HEK293 (cell line): ENCODE data around the gene SLC36A3.

Experiments
- CTCF ChIA-PET: fragments of 350-600 bp; formaldehyde crosslinking; extraction: SDS; loops from one replicate; lab custom pipeline; 2021; ENCODE audit warnings: antibody characterized with exemption; lab: Yijun Ruan, JAX
- POLR2A ChIA-PET: fragments of 300-600 bp; formaldehyde crosslinking; extraction: SDS; loops from one replicate; lab custom pipeline; 2020; ENCODE audit warnings: antibody characterized with exemption, inconsistent platforms; lab: Yijun Ruan, JAX
- H3K27ac ChIP-seq: fragments of 200-500 bp; sonication (Bioruptor generic); 2 replicates; pipeline ENCODE4 v1.5.1; 2014; ENCODE audit warnings: low read depth, low read length, control low read depth, inconsistent platforms; ENCODE audit errors: extremely low read depth
- H3K36me3 ChIP-seq, 2 experiments: fragments of 200-500 bp in 1 of 2; sonication (Bioruptor generic) in 1 of 2; 1 replicate in 1 of 2; 2 replicates in 1 of 2; pipeline ENCODE4 v1.5.1; 2014 to 2017; ENCODE audit warnings: inconsistent platforms in 2 of 2, low read length in 2 of 2; ENCODE audit not compliant: control insufficient read depth in 2 of 2, insufficient read depth in 1 of 2
- H3K4me1 ChIP-seq: fragments of 200-500 bp; sonication (Bioruptor generic); 2 replicates; pipeline ENCODE4 v1.5.1; 2014; ENCODE audit warnings: mild to moderate bottlenecking, low read length, inconsistent platforms; ENCODE audit not compliant: control insufficient read depth, insufficient read depth
- H3K4me3 ChIP-seq: 2 replicates; pipeline ENCODE4 v1.5.1; 2011; ENCODE audit warnings: low read depth, mild to moderate bottlenecking, control low read depth, low read length, moderate library complexity
- H3K9me3 ChIP-seq: fragments of 200-500 bp; sonication (Bioruptor generic); 2 replicates; pipeline ENCODE4 v1.5.1; 2014; ENCODE audit warnings: low read depth, low read length, inconsistent platforms; ENCODE audit not compliant: control insufficient read depth, insufficient read depth
- HOXA7 ChIP-seq: sonication (generic); formaldehyde crosslinking; IDR thresholded peaks from 2 replicates; pipeline ENCODE4 v1.8.1; 2022; ENCODE audit warnings: missing genetic modification reagents, borderline replicate concordance
- OSR2 ChIP-seq: fragments of 450-650 bp; formaldehyde crosslinking; IDR thresholded peaks from 2 replicates; pipeline ENCODE4 v1.5.1; 2016; ENCODE audit warnings: missing biosample characterization, missing genetic modification characterization
- TCF7L2 ChIP-seq: IDR thresholded peaks from 2 replicates; pipeline ENCODE4 v1.6.1; 2011; ENCODE audit warnings: low read depth, mild to moderate bottlenecking, inconsistent platforms, low read length, moderate library complexity, borderline replicate concordance
- TRIM28 ChIP-seq: IDR thresholded peaks from 2 replicates; pipeline ENCODE4 v1.6.1; 2011; ENCODE audit warnings: low read length, control low read depth, borderline replicate concordance
- ZFP41 ChIP-seq: fragments of 450-650 bp; formaldehyde crosslinking; IDR thresholded peaks from 2 replicates; pipeline ENCODE4 v1.5.1; 2016; ENCODE audit warnings: missing biosample characterization, missing genetic modification characterization, borderline replicate concordance
- ZNF114 ChIP-seq: fragments of 450-650 bp; formaldehyde crosslinking; IDR thresholded peaks from 2 replicates; pipeline ENCODE4 v1.5.0; 2017; ENCODE audit warnings: missing biosample characterization, missing genetic modification characterization
- ZNF157 ChIP-seq: fragments of 450-650 bp; formaldehyde crosslinking; IDR thresholded peaks from 2 replicates; pipeline ENCODE4 v1.5.1; 2016; ENCODE audit warnings: missing biosample characterization, missing genetic modification characterization
- ZNF211 ChIP-seq: fragments of 450-650 bp; formaldehyde crosslinking; IDR thresholded peaks from 2 replicates; pipeline ENCODE4 v1.5.1; 2016; ENCODE audit warnings: low read depth, missing biosample characterization, missing genetic modification characterization
- ZNF266 ChIP-seq: fragments of 450-650 bp; formaldehyde crosslinking; IDR thresholded peaks from 2 replicates; pipeline ENCODE4 v1.5.1; 2016; ENCODE audit warnings: missing biosample characterization, missing genetic modification characterization, low read depth
- ZNF391 ChIP-seq: fragments of 450-650 bp; formaldehyde crosslinking; IDR thresholded peaks from 2 replicates; pipeline ENCODE4 v1.5.1; 2016; ENCODE audit warnings: low read depth, missing biosample characterization, missing genetic modification characterization, borderline replicate concordance
- ZNF394 ChIP-seq: fragments of 450-650 bp; formaldehyde crosslinking; IDR thresholded peaks from 2 replicates; pipeline ENCODE4 v1.5.1; 2016; ENCODE audit warnings: missing biosample characterization, missing genetic modification characterization, mild to moderate bottlenecking, moderate library complexity, borderline replicate concordance
- ZNF544 ChIP-seq: fragments of 450-650 bp; formaldehyde crosslinking; IDR thresholded peaks from 2 replicates; pipeline ENCODE4 v1.5.0; 2017; ENCODE audit warnings: missing biosample characterization, missing genetic modification characterization
- ZNF610 ChIP-seq: fragments of 450-650 bp; formaldehyde crosslinking; IDR thresholded peaks from 2 replicates; pipeline ENCODE4 v1.5.1; 2016; ENCODE audit warnings: missing biosample characterization, missing genetic modification characterization, borderline replicate concordance
- ZNF621 ChIP-seq: fragments of 450-650 bp; formaldehyde crosslinking; IDR thresholded peaks from 2 replicates; pipeline ENCODE4 v1.5.1; 2017; ENCODE audit warnings: missing biosample characterization, missing genetic modification characterization
- ZNF776 ChIP-seq: fragments of 450-650 bp; formaldehyde crosslinking; IDR thresholded peaks from 2 replicates; pipeline ENCODE4 v1.5.0; 2017; ENCODE audit warnings: missing biosample characterization, missing genetic modification characterization, borderline replicate concordance
- ZSCAN23 ChIP-seq: fragments of 450-650 bp; formaldehyde crosslinking; IDR thresholded peaks from 2 replicates; pipeline ENCODE4 v1.5.1; 2016; ENCODE audit warnings: missing biosample characterization, missing genetic modification characterization
- TF ChIP-seq, protein P1 (sequence below): sonication (generic); formaldehyde crosslinking; IDR thresholded peaks from 2 replicates; pipeline ENCODE4 v1.8.1; 2022; ENCODE audit warnings: mild to moderate bottlenecking, moderate library complexity, missing genetic modification reagents
- TF ChIP-seq, protein P2 (sequence below): fragments of 450-650 bp; formaldehyde crosslinking; IDR thresholded peaks from 2 replicates; pipeline ENCODE4 v1.5.0; 2017; ENCODE audit warnings: missing biosample characterization, missing genetic modification characterization, borderline replicate concordance
- TF ChIP-seq, protein P3 (sequence below): fragments of 450-650 bp; formaldehyde crosslinking; IDR thresholded peaks from 2 replicates; pipeline ENCODE4 v1.5.1; 2016; ENCODE audit warnings: missing biosample characterization, missing genetic modification characterization

The SLC36A3 gene

DNA sequence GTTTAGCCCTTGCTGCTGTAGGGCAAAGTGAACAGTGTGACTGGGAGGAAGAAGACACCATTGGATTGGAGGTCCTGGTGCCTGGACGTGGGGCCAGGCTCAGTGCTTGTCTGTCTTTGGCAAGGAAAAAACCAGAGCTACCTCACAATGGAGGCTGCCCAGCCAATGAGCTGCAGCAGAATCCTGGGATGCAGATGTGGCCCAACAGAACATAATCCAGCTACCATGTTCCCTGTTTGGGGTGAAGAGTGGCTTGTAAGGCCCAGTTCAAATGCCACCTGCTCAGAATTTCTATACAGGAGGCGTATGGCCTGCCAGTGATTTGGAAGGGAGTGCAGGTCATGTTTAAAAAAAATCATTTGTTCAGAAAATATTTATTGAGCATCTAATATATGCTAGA is at the start of gene SLC36A3:
Gene SLC36A3 (minus strand): TSS at position 101 of the 400 bp plus-strand sequence. CDS start 412 bp downstream, outside the sequence.
- ChIA-PET CTCF (no interaction called here), POLR2A (no interaction called here)
- no peak for TF ChIP-seq ZNF776
- no peak for TF ChIP-seq ZFP41 (tag by site-specific recombination)
- no peak for TF ChIP-seq ZNF157
- no peak for TF ChIP-seq ZNF391 (tag by site-specific recombination)
- TF ChIP-seq OSR2 (tag by site-specific recombination) = no peak
- TF ChIP-seq ZNF621 (tag by site-specific recombination) = no peak
- no peak for TF ChIP-seq ZNF211 (tag by site-specific recombination)
- no peak for TF ChIP-seq TRIM28
- H3K27ac ChIP-seq = no peak within 1 kb of the TSS
- no peak within 1 kb of the TSS for H3K4me3 ChIP-seq
- H3K36me3 ChIP-seq = no peaks in the 10 kb centered on the region
- H3K9me3 ChIP-seq = no peaks in the 10 kb centered on the region
- no peaks in the 10 kb centered on the region for H3K4me1 ChIP-seq

DNA sequence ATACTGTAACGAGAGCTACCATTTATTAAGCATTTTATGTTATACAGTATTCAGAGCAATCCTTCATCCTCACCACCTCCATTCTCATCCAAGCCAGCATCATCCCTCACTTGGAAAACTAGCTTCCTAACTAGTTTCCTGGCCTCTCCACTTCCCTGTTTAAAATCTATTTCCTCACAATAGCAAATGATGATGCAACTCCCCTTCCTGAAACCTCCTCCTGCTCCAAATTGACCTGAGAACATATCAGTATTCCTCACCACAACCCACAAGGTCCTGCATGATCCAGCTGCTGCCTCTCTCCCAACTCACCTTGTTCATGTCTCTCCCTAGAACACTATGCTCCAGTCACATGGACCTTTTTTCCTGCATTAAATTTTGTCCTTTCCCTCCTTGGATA is 48.1 kb upstream of the SLC36A3 start:
- no peak overlapping the region for H3K27ac ChIP-seq
- H3K4me3 ChIP-seq = no peak overlapping the region
- TF ChIP-seq ZSCAN23 (tag by site-specific recombination) (no peak), ZNF114 (no peak), HOXA7 (CRISPR knock-in tag) (no peak), ZNF610 (tag by site-specific recombination) (no peak), TCF7L2 (no peak), ZNF266 (tag by site-specific recombination) (no peak), ZNF544 (tag by site-specific recombination) (no peak), ZNF394 (no peak)
- TF ChIP-seq, protein P1, sequence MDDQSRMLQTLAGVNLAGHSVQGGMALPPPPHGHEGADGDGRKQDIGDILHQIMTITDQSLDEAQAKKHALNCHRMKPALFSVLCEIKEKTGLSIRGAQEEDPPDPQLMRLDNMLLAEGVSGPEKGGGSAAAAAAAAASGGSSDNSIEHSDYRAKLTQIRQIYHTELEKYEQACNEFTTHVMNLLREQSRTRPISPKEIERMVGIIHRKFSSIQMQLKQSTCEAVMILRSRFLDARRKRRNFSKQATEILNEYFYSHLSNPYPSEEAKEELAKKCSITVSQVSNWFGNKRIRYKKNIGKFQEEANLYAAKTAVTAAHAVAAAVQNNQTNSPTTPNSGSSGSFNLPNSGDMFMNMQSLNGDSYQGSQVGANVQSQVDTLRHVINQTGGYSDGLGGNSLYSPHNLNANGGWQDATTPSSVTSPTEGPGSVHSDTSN (CRISPR knock-in tag) = no peak
- TF ChIP-seq, protein P2, sequence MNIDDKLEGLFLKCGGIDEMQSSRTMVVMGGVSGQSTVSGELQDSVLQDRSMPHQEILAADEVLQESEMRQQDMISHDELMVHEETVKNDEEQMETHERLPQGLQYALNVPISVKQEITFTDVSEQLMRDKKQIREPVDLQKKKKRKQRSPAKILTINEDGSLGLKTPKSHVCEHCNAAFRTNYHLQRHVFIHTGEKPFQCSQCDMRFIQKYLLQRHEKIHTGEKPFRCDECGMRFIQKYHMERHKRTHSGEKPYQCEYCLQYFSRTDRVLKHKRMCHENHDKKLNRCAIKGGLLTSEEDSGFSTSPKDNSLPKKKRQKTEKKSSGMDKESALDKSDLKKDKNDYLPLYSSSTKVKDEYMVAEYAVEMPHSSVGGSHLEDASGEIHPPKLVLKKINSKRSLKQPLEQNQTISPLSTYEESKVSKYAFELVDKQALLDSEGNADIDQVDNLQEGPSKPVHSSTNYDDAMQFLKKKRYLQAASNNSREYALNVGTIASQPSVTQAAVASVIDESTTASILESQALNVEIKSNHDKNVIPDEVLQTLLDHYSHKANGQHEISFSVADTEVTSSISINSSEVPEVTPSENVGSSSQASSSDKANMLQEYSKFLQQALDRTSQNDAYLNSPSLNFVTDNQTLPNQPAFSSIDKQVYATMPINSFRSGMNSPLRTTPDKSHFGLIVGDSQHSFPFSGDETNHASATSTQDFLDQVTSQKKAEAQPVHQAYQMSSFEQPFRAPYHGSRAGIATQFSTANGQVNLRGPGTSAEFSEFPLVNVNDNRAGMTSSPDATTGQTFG (tag by site-specific recombination) = no peak
- TF ChIP-seq, protein P3, sequence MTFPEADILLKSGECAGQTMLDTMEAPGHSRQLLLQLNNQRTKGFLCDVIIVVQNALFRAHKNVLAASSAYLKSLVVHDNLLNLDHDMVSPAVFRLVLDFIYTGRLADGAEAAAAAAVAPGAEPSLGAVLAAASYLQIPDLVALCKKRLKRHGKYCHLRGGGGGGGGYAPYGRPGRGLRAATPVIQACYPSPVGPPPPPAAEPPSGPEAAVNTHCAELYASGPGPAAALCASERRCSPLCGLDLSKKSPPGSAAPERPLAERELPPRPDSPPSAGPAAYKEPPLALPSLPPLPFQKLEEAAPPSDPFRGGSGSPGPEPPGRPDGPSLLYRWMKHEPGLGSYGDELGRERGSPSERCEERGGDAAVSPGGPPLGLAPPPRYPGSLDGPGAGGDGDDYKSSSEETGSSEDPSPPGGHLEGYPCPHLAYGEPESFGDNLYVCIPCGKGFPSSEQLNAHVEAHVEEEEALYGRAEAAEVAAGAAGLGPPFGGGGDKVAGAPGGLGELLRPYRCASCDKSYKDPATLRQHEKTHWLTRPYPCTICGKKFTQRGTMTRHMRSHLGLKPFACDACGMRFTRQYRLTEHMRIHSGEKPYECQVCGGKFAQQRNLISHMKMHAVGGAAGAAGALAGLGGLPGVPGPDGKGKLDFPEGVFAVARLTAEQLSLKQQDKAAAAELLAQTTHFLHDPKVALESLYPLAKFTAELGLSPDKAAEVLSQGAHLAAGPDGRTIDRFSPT (tag by site-specific recombination) = no peak
- CTCF ChIA-PET = interaction anchor here (0.6 to 0.9 kb wide), 3 partner anchors 60 to 139 kb away, joined by 3 read pairs; partner anchors contain the start of gene SLC36A1
- no peaks in the 10 kb centered on the region for H3K36me3 ChIP-seq
- H3K9me3 ChIP-seq = no peaks in the 10 kb centered on the region
- H3K4me1 ChIP-seq = no peaks in the 10 kb centered on the region
- POLR2A ChIA-PET = no interaction called here
